HEK293T (cell line): Measurements from ENCODE around the gene NIT2.

ENCODE experiments used
- CTCF ChIA-PET: fragments of 350-600 bp; formaldehyde crosslinking; extraction: SDS; loops from one replicate; lab custom pipeline; 2021; ENCODE audit warnings: antibody characterized with exemption, inconsistent platforms; lab: Yijun Ruan, JAX
- POLR2A ChIA-PET: fragments of 350-600 bp; formaldehyde crosslinking; extraction: SDS; loops from one replicate; lab custom pipeline; 2020; ENCODE audit warnings: antibody characterized with exemption, inconsistent platforms; lab: Yijun Ruan, JAX
- DNase-seq: peaks from one replicate; pipeline ENCODE4 v3.0.0; 2012; ENCODE audit warnings: mixed read lengths; ENCODE audit errors: extremely low spot score
- ARNT ChIP-seq: fragments of 450-650 bp; IDR thresholded peaks from 2 replicates; pipeline ENCODE4 v1.6.1; 2017; ENCODE audit warnings: mild to moderate bottlenecking
- BHLHE40 ChIP-seq: fragments of 450-650 bp; IDR thresholded peaks from 2 replicates; pipeline ENCODE4 v1.6.1; 2016; ENCODE audit warnings: mild to moderate bottlenecking, moderate library complexity, borderline replicate concordance
- CTBP1 ChIP-seq: fragments of 450-650 bp; IDR thresholded peaks from 2 replicates; pipeline ENCODE4 v1.6.1; 2016; ENCODE audit warnings: borderline replicate concordance
- ELF4 ChIP-seq: fragments of 450-650 bp; IDR thresholded peaks from 2 replicates; pipeline ENCODE4 v1.6.1; 2017; ENCODE audit warnings: antibody characterized with exemption
- FOXA1 ChIP-seq: fragments of 450-650 bp; IDR thresholded peaks from 2 replicates; pipeline ENCODE4 v1.6.1; 2016; ENCODE audit warnings: mild to moderate bottlenecking
- FOXM1 ChIP-seq: fragments of 450-650 bp; IDR thresholded peaks from 2 replicates; pipeline ENCODE4 v1.6.1; 2017; ENCODE audit warnings: mild to moderate bottlenecking, borderline replicate concordance
- HDGF ChIP-seq: fragments of 450-650 bp; IDR thresholded peaks from 2 replicates; pipeline ENCODE4 v1.6.1; 2017; ENCODE audit warnings: antibody characterized with exemption, borderline replicate concordance
- L3MBTL2 ChIP-seq: fragments of 450-650 bp; conservative IDR thresholded peaks from 2 replicates; pipeline ENCODE4 v1.6.1; 2016; ENCODE audit warnings: mild to moderate bottlenecking
- LEF1 ChIP-seq: fragments of 450-650 bp; IDR thresholded peaks from 2 replicates; pipeline ENCODE4 v1.6.1; 2017; ENCODE audit warnings: mild to moderate bottlenecking, borderline replicate concordance
- NFRKB ChIP-seq: fragments of 450-650 bp; IDR thresholded peaks from 2 replicates; pipeline ENCODE4 v1.6.1; 2016; ENCODE audit warnings: mild to moderate bottlenecking, moderate library complexity
- SP1 ChIP-seq: fragments of 450-650 bp; IDR thresholded peaks from 2 replicates; pipeline ENCODE4 v1.6.1; 2017
- TARDBP ChIP-seq: fragments of 450-650 bp; IDR thresholded peaks from 2 replicates; pipeline ENCODE4 v1.6.1; 2016
- ZNF384 ChIP-seq: fragments of 450-650 bp; IDR thresholded peaks from 2 replicates; pipeline ENCODE4 v1.6.1; 2016
- TF ChIP-seq, protein P1 (sequence below): fragments of 450-650 bp; IDR thresholded peaks from 2 replicates; pipeline ENCODE4 v1.6.1; 2016

Gene NIT2

GRCh38 chr3:100401674-100402041 lies 67.1 kb downstream of the NIT2 start:
- TF ChIP-seq, protein P1, sequence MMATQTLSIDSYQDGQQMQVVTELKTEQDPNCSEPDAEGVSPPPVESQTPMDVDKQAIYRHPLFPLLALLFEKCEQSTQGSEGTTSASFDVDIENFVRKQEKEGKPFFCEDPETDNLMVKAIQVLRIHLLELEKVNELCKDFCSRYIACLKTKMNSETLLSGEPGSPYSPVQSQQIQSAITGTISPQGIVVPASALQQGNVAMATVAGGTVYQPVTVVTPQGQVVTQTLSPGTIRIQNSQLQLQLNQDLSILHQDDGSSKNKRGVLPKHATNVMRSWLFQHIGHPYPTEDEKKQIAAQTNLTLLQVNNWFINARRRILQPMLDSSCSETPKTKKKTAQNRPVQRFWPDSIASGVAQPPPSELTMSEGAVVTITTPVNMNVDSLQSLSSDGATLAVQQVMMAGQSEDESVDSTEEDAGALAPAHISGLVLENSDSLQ, result no peak
- no peak for TF ChIP-seq LEF1
- ChIA-PET CTCF (no interaction called here), POLR2A (interaction anchor here (0.7 to 2.6 kb wide), 21 partner anchors 9 to 389 kb away, joined by 3 to 16 read pairs (median 5); partner anchors contain the start of gene NIT2)
- peak; percentile 31 for DNase-seq

GRCh38 chr3:100402256-100402655 lies 67.7 kb downstream of the NIT2 start:
- ChIA-PET CTCF (interaction anchor here (0.7 kb wide), 2 partner anchors 23 to 740 kb away, joined by 3 read pairs; no protein-coding TSS in a partner anchor), POLR2A (interaction anchor here (0.6 to 2.6 kb wide), 15 partner anchors 8 to 308 kb away, joined by 3 to 16 read pairs (median 5); partner anchors contain the start of gene NIT2)
- DNase-seq, result no peak
- TF ChIP-seq BHLHE40 (no peak), ZNF384 (peak; percentile 74), ARNT (no peak)

DNA sequence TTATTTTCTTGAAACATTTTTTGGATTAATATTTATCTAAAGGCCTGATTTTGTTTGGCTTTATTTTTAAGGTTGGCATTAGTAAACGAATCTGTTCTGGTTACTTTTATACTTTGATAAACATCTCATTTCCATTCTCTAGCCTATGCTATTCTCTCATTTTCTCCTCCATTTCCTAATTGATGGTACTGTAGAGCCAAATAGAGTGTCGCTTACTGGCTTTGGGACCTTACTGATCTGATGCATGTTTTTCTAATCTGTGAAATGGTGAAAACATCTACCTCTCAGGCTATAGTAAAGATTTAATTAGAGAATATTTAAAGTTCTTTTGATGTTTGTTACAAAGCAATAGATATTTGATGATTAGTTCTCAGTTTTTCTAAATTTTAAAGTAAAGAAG lies 68.3 kb downstream of the NIT2 start:
- ChIA-PET CTCF (interaction anchor here (0.7 kb wide), 1 partner anchor 739 kb away, joined by 3 read pairs; no protein-coding TSS in a partner anchor), POLR2A (interaction anchor here (2.6 kb wide), 1 partner anchor 23 kb away, joined by 12 read pairs; no protein-coding TSS in a partner anchor)
- no peak for DNase-seq
- no peak for TF ChIP-seq SP1

DNA sequence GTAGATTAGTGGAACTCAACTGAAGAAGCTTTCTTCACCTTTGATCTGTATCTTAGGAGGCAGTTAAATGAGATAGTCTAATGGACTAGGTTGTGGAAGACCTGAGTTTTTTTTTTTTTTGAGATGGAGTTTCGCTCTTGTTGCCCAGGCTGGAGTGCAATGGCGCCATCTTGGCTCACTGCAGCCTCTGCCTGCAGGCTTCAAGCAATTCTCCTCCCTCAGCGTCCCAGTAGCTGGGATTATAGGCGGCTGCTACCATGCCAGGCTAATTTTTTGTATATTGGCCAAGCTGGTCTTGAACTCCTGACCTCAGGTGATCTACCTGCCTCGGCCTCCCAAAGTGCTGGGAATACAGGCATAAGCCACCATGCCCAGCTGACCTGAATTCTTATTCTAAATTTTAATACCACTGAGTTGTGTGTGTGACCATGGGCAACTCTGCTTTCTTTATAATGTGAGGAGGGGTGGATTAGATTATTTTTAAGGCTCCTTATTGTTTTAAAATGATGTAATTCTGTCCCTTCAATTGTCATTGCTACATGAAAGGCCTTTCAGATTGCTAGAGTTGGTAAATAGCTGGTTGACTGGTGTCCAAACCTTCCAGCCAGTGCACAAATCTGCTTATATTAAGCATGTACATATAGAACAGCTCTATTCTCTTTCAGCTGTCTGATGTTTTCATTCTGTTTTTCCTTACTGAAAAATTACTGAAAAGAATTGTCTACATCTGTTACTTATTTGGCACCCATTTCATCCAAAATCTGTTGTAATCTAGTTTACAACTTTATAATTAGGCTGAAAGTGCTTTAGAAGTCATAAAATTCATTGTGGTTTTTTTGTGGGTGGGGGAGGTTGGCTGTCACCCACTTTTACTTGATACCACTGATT lies 69.0 kb downstream of the NIT2 start:
- TF ChIP-seq, protein P1, result no peak
- TF ChIP-seq L3MBTL2, result no peak
- TF ChIP-seq FOXM1, result no peak
- TF ChIP-seq SP1, result no peak
- TF ChIP-seq HDGF, result no peak
- peak; percentile 95 for TF ChIP-seq ZNF384
- no peak for TF ChIP-seq ELF4
- TF ChIP-seq NFRKB, result peak; percentile 12; the same call in 1 of the 2 replicates
- TF ChIP-seq FOXA1, result no peak
- no peak for TF ChIP-seq TARDBP
- ChIA-PET POLR2A (interaction anchor here (1.3 kb wide), 1 partner anchor 16 kb away, joined by 4 read pairs; no protein-coding TSS in a partner anchor), CTCF (no interaction called here)
- no peak for DNase-seq

GRCh38 chr3:100404250-100404548 lies 69.6 kb downstream of the NIT2 start:
- TF ChIP-seq CTBP1 (no peak), HDGF (no peak)
- TF ChIP-seq, protein P1, result peak; percentile 50; the same call in 1 of the 2 replicates
- CTCF ChIA-PET, result no interaction called here
- no peak for DNase-seq
- POLR2A ChIA-PET, result interaction anchor here (1.3 kb wide), 1 partner anchor 15 kb away, joined by 4 read pairs; no protein-coding TSS in a partner anchor

DNA sequence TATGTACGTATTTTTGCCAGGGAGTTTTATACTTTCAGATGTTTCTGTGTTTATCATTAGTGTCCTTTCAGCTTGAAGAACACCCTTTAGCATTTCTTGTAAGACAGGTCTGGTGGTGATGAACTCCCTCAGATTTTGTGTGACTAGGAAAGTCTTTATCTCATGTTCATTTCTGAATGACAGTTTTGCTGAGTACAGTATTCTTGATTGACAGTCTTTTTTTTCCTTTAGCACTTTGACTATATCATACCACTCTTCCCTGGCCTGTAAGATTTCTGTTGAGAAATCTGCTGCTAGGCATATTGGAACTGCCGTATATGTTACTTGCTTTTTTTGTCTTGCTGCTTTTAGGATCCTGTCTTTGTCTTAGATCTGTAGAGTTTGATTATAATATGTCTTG lies 72.6 kb downstream of the NIT2 start:
- no peak for DNase-seq
- CTCF ChIA-PET, result no interaction called here
- POLR2A ChIA-PET, result no interaction called here
- TF ChIP-seq BHLHE40, result no peak
- TF ChIP-seq HDGF, result no peak
- TF ChIP-seq, protein P1, result peak; percentile 72

- ChIA-PET CTCF (no interaction called here), POLR2A (no interaction called here)
- TF ChIP-seq FOXA1 (no peak), ARNT (no peak)
- DNase-seq, result no peak
These were observed 73.5 kb downstream of the NIT2 start for GRCh38 chr3:100407977-100408532.
